Measurements from ENCODE around the gene NCOA1. TPM values are rescaled to one million over a fixed set of nuclear protein-coding genes. Genes with fewer than 3 reads are reported as not detected.

Gene NCOA1
- total RNA-seq, 1 donor from 2014 or later: 46.9 TPM

GRCh38 chr2:24818721-24819167 is 327.7 kb downstream of the NCOA1 start:
- Histone ChIP-seq H3K27ac (no peak overlapping the region), H3K36me3 (peaks cover 29% of the 10 kb centered on the region), H3K4me3 (no peak overlapping the region), H3K9me3 (no peaks in the 10 kb centered on the region), H3K4me1 (no peaks in the 10 kb centered on the region), H3K27me3 (no peaks in the 10 kb centered on the region)
- DNase-seq (no peak), ATAC-seq (no peak)
- intact Hi-C loops (cut with DNase I): no loop called here
- TF ChIP-seq, protein P1, sequence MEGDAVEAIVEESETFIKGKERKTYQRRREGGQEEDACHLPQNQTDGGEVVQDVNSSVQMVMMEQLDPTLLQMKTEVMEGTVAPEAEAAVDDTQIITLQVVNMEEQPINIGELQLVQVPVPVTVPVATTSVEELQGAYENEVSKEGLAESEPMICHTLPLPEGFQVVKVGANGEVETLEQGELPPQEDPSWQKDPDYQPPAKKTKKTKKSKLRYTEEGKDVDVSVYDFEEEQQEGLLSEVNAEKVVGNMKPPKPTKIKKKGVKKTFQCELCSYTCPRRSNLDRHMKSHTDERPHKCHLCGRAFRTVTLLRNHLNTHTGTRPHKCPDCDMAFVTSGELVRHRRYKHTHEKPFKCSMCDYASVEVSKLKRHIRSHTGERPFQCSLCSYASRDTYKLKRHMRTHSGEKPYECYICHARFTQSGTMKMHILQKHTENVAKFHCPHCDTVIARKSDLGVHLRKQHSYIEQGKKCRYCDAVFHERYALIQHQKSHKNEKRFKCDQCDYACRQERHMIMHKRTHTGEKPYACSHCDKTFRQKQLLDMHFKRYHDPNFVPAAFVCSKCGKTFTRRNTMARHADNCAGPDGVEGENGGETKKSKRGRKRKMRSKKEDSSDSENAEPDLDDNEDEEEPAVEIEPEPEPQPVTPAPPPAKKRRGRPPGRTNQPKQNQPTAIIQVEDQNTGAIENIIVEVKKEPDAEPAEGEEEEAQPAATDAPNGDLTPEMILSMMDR (IDR thresholded peaks at IDR 0.05): no peak

- ATAC-seq (no peak), DNase-seq (no peak)
- Histone ChIP-seq H3K27me3 (no peaks in the 10 kb centered on the region), H3K36me3 (peaks cover 29% of the 10 kb centered on the region), H3K9me3 (no peaks in the 10 kb centered on the region), H3K4me3 (no peak overlapping the region), H3K4me1 (no peaks in the 10 kb centered on the region), H3K27ac (no peak overlapping the region)
- TF ChIP-seq, protein P1 (IDR thresholded peaks at IDR 0.05): no peak
- intact Hi-C loops (cut with DNase I): loop anchor here (10.0 kb wide), 1 partner anchor 395 kb away; no protein-coding TSS in a partner anchor
These were observed 328.6 kb downstream of the NCOA1 start for GRCh38 chr2:24819442-24820174.

DNA sequence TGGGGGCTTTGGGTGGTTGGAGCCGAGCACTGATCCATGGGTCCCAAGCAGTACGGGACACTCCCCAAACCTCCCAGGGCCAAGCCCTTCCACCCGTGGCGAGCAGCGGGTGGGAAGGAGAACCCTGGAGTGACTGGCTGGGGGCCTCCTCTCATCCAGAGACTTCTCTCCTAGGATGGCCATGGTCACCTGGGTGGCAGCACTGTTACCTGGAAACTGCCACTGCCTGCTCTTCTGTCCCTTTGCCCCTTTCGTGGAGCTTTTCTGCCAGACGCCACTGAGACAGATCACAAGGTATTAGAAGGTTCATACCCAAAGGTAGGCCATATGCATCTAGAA is 329.1 kb downstream of the NCOA1 start:
- TF ChIP-seq, protein P1 (IDR thresholded peaks at IDR 0.05): no peak
- intact Hi-C loops (cut with DNase I): loop anchor here (10.0 kb wide), 1 partner anchor 395 kb away; no protein-coding TSS in a partner anchor

More for the DNA sequence above, 329.1 kb downstream of the NCOA1 start:
- Histone ChIP-seq H3K27me3 (no peaks in the 10 kb centered on the region), H3K36me3 (peaks cover 29% of the 10 kb centered on the region), H3K9me3 (no peaks in the 10 kb centered on the region), H3K4me1 (no peaks in the 10 kb centered on the region), H3K4me3 (no peak overlapping the region), H3K27ac (no peak overlapping the region)
- no peak for ATAC-seq
- no peak for DNase-seq

Other genes with a start within 250 kb of the NCOA1 start
- 104 TPM for gene ITSN2, start 130.7 kb upstream of the NCOA1 start, total RNA-seq